ENCODE results near the gene TCEANC2.
"Not testable (repeated sequence)": the region's sequence is repeated elsewhere in the genome, so short reads cannot be mapped to it uniquely, and the experiment has no call there.

TCEANC2 gene

DNA sequence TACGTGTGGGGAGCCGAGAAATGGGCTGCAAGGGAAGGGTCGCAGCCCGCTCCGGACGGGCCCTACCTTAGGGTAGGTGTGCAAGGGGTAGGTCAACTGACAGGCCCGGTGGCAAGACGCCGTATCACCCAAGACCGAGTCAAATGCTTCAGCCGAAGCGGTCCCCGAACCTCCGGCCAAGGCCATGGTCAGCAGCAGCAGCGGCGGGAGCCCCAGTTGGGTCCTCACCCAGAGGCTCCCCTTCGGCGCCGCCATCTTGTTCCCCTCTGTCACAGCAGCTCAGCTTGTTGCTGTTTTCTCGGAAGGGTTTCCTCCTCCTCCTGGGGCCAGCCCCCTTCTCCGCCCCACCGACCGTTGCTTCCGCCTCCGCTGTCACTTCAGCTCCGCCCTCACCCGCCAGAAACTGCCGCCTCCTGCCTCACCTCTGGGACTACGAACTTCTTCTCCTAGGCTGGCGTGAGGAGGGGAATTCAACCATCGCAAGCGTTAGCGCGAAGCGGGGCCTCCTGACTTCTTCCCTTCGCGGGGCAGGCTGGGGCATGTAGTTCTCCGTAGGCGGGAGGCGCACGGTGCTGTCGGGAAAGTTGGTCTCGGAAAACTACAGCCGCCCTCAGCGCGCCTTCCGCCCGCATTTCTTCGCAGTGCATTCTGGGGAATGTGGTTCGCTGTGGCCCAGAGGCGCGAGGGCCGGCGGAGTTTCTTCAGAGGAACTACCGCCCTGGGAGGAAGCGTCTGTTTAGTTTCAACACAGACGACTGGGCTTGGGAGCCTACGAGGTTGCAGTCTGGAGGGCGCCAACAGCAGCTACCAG is at the start of gene TCEANC2, which contains the start of gene TMEM59:
TSS of gene TCEANC2 (plus strand) at position 675 of the 811 bp plus-strand sequence. CDS start 815 bp downstream, outside the sequence.
TSS of gene TMEM59 (minus strand) at position 271 of the 811 bp plus-strand sequence. CDS start at position 255, 16 bp downstream.
- peak; percentile 94 to 97 for DNase-seq (ENCODE audit: extremely low read depth in 1 of 2, low read depth in 1 of 2)

DNA sequence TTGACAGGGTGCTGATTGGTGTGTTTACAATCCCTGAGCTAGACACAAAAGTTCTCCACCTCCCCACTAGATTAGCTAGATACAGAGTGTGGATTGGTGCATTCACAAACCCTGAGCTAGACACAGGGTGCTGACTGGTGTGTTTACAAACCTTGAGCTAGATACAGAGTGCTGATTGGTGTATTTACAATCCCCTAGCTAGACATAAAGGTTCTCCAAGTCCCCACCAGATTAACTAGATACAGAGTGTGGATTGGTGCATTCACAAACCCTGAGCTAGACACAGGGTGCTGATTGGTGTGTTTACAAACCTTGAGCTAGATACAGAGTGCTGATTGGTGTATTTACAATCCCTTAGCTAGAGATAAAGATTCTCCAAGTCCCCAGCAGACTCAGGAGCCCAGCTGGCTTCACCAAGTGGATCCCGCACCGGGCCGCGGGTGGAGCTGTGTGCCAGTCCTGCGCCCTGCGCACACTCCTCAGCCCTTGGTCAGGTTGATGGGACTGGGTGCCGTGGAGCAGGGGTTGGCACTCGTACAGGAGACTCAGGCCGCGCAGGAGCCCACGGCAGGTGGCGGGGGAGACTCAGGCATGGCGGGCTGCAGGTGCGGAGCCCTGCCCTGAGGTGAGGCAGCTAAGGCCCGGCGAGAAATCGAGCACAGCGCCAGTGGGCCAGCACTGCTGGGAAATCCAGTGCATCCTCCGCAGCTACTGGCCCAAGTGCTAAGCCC is 49.5 kb upstream of the TCEANC2 start:
- not testable (repeated sequence) for DNase-seq (ENCODE audit: extremely low read depth in 1 of 2, low read depth in 1 of 2)

DNA sequence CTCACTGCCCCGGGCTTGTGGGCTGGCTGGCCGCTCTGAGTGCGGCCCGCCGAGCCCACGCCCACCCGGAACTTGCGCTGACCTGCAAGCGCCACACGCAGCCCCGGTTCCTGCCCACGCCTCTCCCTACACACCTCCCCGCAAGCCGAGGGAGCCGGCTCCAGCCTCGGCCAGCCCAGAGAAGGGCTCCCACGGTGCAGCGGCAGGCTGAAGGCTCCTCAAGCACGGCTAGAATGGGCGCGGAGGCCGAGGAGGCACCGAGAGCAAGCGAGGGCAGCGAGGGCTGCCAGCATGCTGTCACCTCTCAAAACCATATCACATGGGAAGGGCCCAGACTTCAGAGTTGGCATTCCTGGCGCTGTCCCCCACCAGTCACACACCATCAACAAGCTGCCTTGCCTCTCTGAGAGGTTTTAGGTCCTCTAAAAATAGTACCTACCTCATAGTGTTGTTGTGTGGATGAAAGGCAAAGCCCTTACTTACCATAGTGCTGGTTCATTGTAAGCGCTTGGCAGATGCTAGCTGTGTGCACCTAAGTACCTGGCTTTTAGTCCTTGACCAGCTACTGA is 48.8 kb upstream of the TCEANC2 start:
- DNase-seq (ENCODE audit: extremely low read depth in 1 of 2, low read depth in 1 of 2), result no peak

DNA sequence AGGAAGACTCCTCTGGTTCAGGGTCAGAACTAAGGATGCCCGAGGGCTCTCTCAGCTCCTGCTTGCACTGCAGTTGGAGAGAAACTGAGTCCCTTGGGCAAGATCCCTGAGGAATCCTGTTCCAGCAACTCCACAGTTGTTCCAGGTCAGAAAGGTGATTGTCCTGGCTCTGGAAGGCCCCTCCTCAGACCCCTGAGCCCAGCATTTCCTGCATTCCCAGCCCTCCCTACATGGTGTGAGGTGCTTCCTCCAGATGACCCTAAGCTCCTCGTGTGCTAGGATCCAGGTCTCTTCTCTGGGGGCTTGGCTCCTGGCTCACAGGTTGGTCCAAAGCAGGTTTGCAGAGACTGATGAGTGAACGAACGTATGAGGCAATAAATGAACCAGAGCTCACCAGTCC is 46.9 kb upstream of the TCEANC2 start:
- no peak for DNase-seq (ENCODE audit: extremely low read depth in 1 of 2, low read depth in 1 of 2)

DNA sequence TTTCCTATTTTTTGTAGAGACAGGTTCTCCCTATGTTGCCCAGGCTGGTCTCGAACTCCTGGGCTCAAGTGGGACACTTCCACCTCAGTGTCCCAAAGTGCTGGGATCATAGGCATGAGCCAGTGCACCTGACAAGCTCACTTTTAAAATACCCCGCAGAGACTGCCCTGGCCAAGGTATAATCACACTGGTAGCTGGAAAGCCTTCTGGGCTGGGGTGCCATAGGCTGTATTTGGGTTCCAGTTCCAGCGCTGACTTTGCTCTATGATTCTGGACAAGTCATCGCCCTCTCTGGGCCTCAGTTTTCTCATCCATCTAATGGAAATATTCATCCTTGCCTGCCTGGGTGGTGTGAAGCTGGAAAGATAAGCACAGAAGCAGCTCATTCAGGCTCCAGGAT is 45.8 kb upstream of the TCEANC2 start:
- no peak for DNase-seq (ENCODE audit: extremely low read depth in 1 of 2, low read depth in 1 of 2)

DNA sequence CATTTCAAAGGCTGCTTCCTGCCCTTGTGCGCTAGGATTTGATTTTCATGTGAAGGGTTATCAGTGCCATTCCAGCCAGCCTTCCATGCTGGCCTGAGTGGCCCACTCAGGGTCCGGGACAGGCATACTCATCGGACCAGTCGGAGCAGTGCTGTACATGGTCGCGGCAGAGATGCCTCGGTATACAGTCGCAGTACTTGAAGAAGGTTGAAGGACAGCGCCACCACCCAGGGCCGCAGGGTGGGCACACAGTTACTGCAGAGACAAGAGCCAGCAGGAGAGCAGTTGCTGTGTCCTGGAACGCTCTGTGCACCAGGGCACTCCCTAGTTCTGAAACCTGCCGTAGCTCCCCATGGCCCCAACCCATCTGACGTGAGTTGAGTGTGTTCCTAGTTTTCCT is 44.5 kb upstream of the TCEANC2 start:
- no peak for DNase-seq (ENCODE audit: extremely low read depth in 1 of 2, low read depth in 1 of 2)

DNA sequence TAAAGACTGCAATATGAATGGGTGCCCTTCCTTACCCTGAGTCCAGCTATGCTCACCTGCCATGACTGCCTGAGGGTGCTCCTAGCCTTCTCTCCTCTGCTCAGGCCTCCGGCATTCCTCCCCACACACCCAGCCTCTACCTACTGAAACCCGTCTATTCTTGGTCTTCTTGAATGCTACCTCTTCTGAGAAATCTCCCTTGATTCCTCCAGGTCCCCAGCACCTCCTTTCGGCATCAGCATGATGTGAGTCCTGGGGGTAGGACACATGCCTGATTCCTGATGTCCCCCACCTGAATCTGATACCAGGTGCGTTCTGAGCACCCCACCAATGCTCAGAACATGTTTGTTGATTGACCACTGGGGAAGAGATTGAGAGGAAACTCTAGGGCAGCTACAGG is 44.0 kb upstream of the TCEANC2 start:
- no peak for DNase-seq (ENCODE audit: extremely low read depth in 1 of 2, low read depth in 1 of 2)

DNA sequence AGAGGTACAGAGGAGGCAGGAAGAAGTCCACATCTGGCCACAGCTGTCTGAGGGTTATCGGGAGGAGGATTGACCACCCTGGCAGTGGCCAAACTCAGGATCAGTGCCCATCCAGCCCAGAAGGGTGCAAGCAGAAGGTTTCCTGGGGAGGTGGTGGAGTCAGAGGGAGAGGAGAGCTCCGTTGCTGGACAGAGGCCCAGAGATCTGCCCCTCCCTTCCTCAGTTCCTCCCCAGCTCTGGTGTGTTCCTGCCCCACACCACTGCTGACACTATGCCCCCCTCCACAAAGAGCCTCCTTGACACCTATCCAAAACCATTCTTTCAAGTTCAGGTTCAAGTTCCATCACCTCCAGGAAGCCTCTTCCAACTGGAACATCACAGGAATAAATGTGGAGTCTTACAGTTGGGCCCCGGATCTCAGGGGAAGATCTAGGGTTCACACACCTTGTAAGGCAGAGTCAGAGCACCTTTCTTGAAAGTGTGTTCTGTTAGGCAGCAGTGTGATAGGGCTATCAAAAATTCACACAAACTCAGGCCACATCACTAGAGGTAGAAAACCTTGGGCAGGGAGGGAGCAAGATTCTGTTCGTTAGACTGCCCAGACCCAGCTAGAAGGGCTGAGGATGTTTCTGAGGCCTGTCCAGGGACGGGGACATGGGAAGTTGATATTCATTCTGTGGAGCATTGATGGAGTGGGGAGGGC is 42.8 kb upstream of the TCEANC2 start:
- DNase-seq (ENCODE audit: extremely low read depth in 1 of 2, low read depth in 1 of 2), result no peak

DNA sequence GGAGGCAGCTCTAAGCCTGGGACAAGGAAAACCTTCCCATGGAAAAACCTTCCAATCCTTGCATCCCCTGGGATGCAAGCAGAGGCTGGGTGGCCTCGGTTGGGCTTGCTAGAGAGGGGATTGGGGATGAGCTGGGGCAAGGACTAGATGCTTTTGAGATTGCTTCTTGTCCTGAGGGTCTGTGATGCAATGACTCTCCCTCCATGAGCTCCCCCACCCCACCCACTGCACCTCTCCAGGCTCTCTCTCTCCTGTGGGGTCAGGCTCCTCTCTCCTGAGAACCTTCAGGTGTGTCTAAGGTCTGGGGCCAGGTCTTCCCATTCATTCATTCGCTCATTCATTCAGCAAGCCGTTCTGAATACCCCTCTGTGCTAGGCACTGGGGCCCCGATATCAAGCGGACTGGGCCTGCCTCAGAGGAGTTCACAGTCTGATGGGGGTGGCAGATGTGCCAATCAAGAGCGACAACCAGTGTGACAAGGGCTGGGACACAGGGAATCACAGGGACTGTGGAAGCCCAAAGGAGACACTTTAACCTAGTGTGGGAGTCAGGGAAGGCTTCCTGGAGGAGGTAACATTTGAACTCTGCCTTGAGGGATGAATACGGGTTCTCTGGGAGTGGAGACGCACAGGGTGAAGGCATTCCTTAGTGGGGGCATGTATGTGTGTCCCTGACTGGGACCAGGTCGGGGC is 41.9 kb upstream of the TCEANC2 start:
- DNase-seq (ENCODE audit: extremely low read depth in 1 of 2, low read depth in 1 of 2), result no peak

DNA sequence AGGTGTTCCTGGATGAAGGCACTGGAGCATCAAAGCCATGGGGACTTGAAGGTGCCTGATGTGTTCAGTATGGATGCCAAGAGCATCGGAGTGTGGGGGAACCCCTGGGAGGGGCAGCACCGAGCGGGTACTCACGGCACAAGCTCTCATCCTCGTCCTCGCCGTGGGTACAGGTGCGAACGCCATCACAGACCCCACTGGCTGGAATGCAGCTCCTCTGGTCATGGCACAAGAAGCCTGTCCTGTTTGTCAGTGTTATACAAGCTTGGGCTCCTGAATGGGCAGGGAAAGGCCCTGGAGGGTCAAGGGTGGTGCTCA is 41.4 kb upstream of the TCEANC2 start:
- no peak for DNase-seq (ENCODE audit: extremely low read depth in 1 of 2, low read depth in 1 of 2)

DNA sequence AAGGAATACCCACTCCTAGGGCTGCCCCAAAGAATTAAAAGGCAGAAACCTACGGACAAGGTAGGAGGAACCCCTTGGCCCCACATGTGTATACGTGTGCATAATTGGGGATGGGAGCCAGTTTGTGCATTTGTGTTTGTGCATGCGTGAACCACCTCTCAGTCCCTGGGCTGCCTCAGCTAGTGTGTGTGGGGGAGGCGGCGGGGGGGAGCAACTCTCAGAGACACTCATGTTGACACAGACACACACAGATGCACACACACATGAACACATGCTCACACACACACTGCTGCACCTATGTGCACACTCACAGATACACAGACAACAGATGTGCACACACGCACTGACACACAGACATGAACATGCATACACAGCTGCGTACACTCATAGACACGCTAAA is 40.5 kb upstream of the TCEANC2 start:
- DNase-seq (ENCODE audit: extremely low read depth in 1 of 2, low read depth in 1 of 2), result no peak

DNA sequence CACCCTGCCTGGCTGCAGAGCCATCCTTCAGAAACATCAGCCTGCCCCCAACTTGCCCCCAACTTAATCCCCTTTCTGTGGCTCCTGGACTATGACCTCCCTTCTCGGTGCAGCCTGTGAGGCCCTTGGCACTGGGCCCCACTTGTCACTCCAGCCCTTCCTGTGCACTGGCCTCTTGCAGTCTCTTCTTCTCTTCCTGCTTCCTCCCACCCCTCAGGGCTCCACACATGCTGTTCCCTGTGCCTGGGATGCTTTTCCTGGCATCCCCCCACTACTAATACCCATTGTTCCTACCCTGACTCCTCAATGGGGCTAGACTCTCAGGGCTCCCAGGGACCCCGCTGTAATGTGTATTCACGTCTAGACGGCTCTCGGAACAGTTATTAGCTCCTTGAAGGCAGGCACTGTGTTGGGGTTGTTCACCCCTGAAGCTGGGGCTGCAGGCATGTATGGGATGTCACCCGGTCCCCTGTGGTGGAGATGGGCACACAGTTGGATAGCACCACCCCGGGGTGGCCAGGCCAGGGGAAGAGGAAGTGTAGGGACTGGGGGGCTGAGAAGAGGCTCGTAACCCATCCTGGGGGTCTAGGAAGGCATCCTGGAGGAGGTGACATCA is 39.9 kb upstream of the TCEANC2 start:
- DNase-seq (ENCODE audit: extremely low read depth in 1 of 2, low read depth in 1 of 2), result no peak

DNA sequence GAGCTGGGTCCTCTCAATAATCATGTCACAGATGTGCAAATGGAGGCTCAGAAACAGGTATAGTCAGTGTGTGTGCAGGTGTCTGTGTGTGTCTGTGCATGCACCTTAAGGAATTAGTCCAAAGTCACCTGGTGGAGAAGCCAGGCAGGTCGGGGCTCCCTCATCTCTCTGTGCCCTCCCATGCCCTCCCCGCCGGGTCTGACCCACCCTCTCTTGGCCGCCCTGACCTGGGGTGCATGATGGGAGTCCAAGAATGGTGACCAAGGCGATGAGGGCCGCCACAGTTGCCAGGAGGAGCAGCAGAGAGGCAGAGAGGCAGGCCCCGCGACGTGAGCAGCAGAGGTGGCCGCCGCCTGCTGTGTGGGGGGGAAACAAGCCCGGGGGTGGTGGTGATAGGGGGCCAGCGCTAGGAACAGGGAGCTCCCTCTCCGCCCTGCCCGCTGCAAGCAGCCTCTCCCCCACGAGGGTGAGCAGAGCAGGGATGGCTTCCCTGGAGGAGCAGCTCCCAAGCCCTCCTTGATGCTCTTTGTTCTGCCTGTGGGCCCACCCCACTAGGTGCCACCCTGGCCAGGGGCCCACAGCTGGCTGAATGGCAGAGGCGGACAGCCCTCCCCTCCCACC is 39.3 kb upstream of the TCEANC2 start:
- no peak for DNase-seq (ENCODE audit: extremely low read depth in 1 of 2, low read depth in 1 of 2)

DNA sequence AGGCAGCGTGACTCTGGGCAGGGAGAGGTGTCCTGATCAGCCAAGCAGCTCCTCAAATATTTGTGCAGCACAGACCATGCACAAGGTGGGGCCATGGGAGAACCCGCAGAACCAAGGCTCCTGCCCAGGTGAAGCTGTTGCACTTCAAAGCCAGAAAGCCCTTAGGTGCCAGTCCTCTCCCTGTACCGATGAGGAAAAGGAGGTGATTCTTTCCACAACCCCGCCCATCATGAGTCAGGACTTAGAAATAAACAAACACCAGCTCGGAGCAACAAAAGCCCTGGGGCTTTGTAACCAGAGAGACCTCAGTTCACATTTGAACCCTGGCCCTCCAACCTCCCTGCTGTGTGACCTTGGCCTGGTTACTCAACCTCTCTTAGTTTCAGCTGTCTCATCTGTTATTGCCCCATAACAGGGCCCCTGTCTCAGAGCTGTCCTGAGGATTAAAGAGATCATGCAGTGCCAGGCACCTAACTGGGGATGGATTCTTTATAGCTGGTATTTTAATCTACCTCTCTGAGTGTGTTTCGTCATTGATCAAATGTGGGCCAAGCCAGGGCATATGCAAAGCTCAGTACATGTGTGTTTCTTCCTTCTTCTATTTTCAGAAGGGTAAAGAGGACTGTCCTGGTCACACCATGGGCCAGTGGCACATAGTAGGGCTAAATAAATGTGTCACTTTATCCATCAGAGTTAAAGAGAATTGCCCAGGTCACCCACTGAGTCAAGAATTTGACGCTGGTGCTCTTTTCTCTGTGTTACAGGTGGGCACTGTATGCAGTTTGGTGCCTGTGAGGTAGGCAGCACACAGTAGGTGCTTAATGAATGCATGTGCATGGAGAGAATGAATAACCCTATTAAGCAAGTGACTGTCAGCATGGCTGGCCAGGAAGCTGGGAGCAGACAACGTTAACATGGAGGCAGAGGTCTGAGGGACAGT is 36.8 kb upstream of the TCEANC2 start:
- DNase-seq (ENCODE audit: extremely low read depth in 1 of 2, low read depth in 1 of 2), result no peak

DNA sequence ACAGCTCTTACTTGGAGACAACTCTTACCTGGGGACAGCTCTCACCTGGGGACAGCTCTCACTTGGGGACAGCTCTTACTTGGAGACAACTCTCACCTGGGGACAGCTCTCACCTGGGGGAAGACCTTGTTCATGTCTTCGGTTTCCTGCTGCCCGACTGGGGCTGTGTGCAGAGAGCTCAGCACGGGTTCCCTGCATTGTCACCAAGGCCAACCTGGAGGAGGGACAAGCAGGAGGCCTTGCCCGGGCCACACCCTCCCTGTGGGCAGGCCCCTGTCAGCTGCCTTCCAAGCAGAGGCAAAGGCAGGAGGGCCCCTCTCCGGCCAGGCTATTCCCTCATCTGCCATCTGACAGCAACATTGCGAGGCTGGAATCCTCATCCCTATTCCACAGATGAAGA is 35.4 kb upstream of the TCEANC2 start, which contains the start of gene LDLRAD1:
TSS of gene LDLRAD1 (minus strand) at position 208 of the 400 bp plus-strand sequence. CDS start at position 134, 74 bp downstream.
- DNase-seq (ENCODE audit: extremely low read depth in 1 of 2, low read depth in 1 of 2), result no peak

DNA sequence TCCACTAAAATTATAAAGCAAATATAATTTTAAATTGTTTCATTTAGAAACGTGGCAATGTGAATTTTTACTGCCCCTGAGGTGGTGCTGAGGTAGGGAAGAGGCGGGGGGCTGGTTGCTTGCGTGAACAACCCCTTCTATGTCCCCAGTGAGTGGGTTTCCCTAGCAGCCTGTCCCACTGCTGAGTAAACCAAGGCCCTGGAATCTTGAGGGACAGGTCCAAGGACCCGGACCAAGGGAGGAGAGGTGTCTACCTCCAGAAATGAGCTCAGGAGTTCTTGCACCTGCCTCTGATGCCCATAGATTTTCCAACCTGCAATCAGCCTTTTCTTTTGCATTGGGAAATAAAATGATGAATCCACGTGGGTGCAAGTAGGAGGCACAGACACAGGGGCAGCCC is 34.8 kb upstream of the TCEANC2 start:
- DNase-seq (ENCODE audit: extremely low read depth in 1 of 2, low read depth in 1 of 2), result no peak

DNA sequence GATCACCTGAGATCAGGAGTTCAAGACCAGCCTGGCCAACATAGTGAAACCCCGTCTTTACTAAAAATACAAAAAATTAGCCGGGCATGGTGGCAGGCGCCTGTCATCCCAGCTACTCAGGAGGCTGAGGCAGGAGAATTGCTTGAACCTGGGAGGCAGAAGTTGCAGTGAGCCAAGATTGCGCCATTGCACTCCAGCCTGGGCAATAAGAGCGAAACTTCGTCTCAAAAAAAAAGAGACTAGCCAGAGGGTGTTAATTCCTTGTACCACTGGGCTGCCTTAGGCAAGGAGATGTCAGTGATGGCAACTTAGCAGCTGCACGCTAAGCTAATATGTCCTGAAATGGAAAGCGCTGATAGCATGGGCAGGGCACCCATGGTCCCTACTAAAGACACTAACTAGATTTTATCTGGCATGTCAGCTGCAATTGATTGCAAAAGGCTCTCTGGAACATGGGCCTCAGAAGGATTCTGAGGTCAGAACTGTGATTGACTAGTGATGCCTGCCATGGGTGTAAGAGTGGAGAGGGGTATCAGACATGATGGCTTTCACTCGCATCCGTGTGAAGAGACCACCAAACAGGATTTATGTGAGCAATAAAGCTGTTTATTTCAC is 33.7 kb upstream of the TCEANC2 start:
- not testable (repeated sequence) for DNase-seq (ENCODE audit: extremely low read depth in 1 of 2, low read depth in 1 of 2)

DNA sequence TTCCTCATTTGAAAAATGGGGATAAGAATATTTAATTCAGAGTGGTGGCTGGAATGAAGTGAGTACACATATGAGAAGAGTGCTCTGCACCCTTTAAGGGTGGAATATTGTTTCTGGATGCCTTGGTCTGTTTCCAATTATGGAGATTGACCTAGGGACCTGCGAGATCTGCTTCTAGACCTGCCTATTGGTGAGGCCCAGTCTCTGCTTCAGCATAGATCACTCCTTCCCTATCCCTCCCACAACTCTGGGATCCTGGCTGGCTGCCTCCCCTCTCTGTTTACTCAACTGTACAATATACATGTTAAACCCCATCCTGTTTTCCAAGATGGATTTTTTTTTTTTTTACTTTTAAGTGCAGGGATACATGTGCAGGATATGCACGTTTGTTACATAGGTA is 29.1 kb upstream of the TCEANC2 start:
- DNase-seq (ENCODE audit: extremely low read depth in 1 of 2, low read depth in 1 of 2), result no peak

Data from stimulated activated CD8-positive, alpha-beta memory T cell treated with anti-CD3 and anti-CD28 coated beads, Interleukin-7, amount 100 ng/mL, for 48 hours (primary cell).